ENCODE measurements around the gene TMEM213.

DNA sequence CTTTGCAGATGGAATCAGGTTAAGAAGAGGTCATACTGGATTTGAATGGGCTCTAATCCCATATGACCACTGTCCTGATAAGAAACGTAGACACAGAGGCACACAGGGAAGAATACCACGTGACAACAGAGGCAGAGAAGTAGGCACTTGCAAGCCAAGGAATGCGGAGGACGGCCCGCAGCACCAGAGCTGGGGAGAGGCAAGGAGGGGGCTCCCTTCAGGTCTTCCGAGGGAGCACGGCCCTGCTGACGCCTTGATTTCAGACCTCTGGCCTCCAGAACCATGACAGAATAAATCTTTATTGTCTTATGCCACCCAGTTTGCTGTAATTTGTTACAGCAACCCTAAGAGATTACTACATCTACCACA, 44.7 kb upstream of the TMEM213 start:
- TF ChIP-seq, protein P1, sequence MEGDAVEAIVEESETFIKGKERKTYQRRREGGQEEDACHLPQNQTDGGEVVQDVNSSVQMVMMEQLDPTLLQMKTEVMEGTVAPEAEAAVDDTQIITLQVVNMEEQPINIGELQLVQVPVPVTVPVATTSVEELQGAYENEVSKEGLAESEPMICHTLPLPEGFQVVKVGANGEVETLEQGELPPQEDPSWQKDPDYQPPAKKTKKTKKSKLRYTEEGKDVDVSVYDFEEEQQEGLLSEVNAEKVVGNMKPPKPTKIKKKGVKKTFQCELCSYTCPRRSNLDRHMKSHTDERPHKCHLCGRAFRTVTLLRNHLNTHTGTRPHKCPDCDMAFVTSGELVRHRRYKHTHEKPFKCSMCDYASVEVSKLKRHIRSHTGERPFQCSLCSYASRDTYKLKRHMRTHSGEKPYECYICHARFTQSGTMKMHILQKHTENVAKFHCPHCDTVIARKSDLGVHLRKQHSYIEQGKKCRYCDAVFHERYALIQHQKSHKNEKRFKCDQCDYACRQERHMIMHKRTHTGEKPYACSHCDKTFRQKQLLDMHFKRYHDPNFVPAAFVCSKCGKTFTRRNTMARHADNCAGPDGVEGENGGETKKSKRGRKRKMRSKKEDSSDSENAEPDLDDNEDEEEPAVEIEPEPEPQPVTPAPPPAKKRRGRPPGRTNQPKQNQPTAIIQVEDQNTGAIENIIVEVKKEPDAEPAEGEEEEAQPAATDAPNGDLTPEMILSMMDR (IDR thresholded peaks at IDR 0.05; ENCODE audit: borderline replicate concordance, extremely low read depth, low read length, poor library complexity, severe bottlenecking), result no peak
- TF ChIP-seq EZH2 (IDR thresholded peaks at IDR 0.05; ENCODE audit: borderline replicate concordance, low read depth, low read length, severe bottlenecking), result no peak

All from DND-41 (cell line).